ENCODE measurements around the gene C2CD4C. TPM values are rescaled to one million over a fixed set of nuclear protein-coding genes. Genes with fewer than 3 reads are reported as not detected.

C2CD4C gene
- polyA plus RNA-seq, 3 donors, result not detected

- Histone ChIP-seq H3K36me3 (replicated peaks in 1 of 2; ENCODE audit: control insufficient read depth in 1 of 2, insufficient read depth in 2 of 2, low read length in 2 of 2) (no peaks in the 10 kb centered on the region), H3K4me3 (replicated peaks in 1 of 3; ENCODE audit: low read depth in 2 of 3, low read length in 3 of 3) (no peak overlapping the region), H2AFZ (ENCODE audit: insufficient read depth, low read depth, low read length, poor library complexity, severe bottlenecking) (no peak overlapping the region), H4K20me1 (ENCODE audit: insufficient read depth, low read length) (no peaks in the 10 kb centered on the region), H3K4me2 (replicated peaks; ENCODE audit: extremely low read depth, low read length, poor library complexity, severe bottlenecking) (no peak overlapping the region), H3K79me2 (ENCODE audit: insufficient read depth, low read length) (no peaks in the 10 kb centered on the region), H3K9ac (ENCODE audit: insufficient read depth, low read length, poor library complexity, severe bottlenecking) (no peak overlapping the region), H3K4me1 (ENCODE audit: control insufficient read depth in 1 of 2, insufficient read depth in 2 of 2, low read length in 2 of 2) (no peaks in the 10 kb centered on the region), H3K27me3 (ENCODE audit: control insufficient read depth in 2 of 2, insufficient read depth in 2 of 2, low read length in 2 of 2) (no peaks in the 10 kb centered on the region), H3K27ac (ENCODE audit: low read depth in 1 of 2, low read length in 2 of 2) (no peak overlapping the region), H3K9me3 (replicated peaks in 1 of 2; ENCODE audit: control insufficient read depth in 1 of 2, insufficient read depth in 1 of 2, low read length in 2 of 2) (peaks cover 15 to 17% of the 10 kb centered on the region in 2 donors)
- Mint-ChIP-seq H3K9me3 (peaks cover 11 to 52% (median 27%) of the 10 kb centered on the region in 7 donors), H3K4me1 (no peaks in the 10 kb centered on the region), H3K4me3 (no peak overlapping the region), H3K36me3 (no peaks in the 10 kb centered on the region), H3K27me3 (ENCODE audit: low read depth in 3 of 3) (peaks cover 5 to 19% (median 5%) of the 10 kb centered on the region in 3 donors), H3K27ac (no peak overlapping the region)
- DNase-seq, result no peak
- 88% methylated on average over 7 of the region's 9 CpGs for whole genome bisulfite sequencing (ENCODE audit: insufficient coverage)
- TF ChIP-seq, protein P1, sequence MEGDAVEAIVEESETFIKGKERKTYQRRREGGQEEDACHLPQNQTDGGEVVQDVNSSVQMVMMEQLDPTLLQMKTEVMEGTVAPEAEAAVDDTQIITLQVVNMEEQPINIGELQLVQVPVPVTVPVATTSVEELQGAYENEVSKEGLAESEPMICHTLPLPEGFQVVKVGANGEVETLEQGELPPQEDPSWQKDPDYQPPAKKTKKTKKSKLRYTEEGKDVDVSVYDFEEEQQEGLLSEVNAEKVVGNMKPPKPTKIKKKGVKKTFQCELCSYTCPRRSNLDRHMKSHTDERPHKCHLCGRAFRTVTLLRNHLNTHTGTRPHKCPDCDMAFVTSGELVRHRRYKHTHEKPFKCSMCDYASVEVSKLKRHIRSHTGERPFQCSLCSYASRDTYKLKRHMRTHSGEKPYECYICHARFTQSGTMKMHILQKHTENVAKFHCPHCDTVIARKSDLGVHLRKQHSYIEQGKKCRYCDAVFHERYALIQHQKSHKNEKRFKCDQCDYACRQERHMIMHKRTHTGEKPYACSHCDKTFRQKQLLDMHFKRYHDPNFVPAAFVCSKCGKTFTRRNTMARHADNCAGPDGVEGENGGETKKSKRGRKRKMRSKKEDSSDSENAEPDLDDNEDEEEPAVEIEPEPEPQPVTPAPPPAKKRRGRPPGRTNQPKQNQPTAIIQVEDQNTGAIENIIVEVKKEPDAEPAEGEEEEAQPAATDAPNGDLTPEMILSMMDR (IDR thresholded peaks at IDR 0.05), result no peak
- intact Hi-C loops (cut with micrococcal nuclease), result no loop called here
These were observed 9.6 kb downstream of the C2CD4C start for GRCh38 chr19:399370-399769.

DNA sequence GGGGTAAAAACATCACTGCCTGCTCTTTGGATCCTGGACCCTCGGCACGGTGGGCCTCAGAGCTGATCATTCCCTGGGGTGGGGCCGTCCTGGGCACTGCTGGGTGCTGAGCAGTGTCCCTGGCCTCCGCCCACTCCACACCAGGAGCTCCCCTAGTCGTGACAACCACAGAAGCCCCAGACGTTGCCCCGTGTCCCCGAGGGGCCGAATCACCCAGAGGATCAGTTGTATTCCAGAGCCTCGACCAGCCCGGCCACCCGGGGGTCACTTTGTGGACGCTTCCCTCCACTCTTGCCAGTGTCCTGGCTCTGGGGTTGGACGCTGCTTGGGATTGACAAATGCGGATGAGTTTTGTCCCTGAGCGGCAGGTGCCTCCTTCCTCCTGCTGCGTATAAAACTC, 10.2 kb downstream of the C2CD4C start:
- 94% methylated on average over 17 of the region's 17 CpGs for WGBS (ENCODE audit: insufficient coverage)
- Histone ChIP-seq H3K27me3 (ENCODE audit: control insufficient read depth in 2 of 2, insufficient read depth in 2 of 2, low read length in 2 of 2) (no peaks in the 10 kb centered on the region), H3K4me3 (replicated peaks in 1 of 3; ENCODE audit: low read depth in 2 of 3, low read length in 3 of 3) (no peak overlapping the region), H3K4me2 (replicated peaks; ENCODE audit: extremely low read depth, low read length, poor library complexity, severe bottlenecking) (no peak overlapping the region), H3K79me2 (ENCODE audit: insufficient read depth, low read length) (no peaks in the 10 kb centered on the region), H3K36me3 (replicated peaks in 1 of 2; ENCODE audit: control insufficient read depth in 1 of 2, insufficient read depth in 2 of 2, low read length in 2 of 2) (no peaks in the 10 kb centered on the region), H4K20me1 (ENCODE audit: insufficient read depth, low read length) (no peaks in the 10 kb centered on the region), H3K9me3 (replicated peaks in 1 of 2; ENCODE audit: control insufficient read depth in 1 of 2, insufficient read depth in 1 of 2, low read length in 2 of 2) (peaks cover 17 to 21% of the 10 kb centered on the region in 2 donors), H3K27ac (ENCODE audit: low read depth in 1 of 2, low read length in 2 of 2) (no peak overlapping the region), H3K4me1 (ENCODE audit: control insufficient read depth in 1 of 2, insufficient read depth in 2 of 2, low read length in 2 of 2) (no peaks in the 10 kb centered on the region), H2AFZ (ENCODE audit: insufficient read depth, low read depth, low read length, poor library complexity, severe bottlenecking) (no peak overlapping the region), H3K9ac (ENCODE audit: insufficient read depth, low read length, poor library complexity, severe bottlenecking) (no peak overlapping the region)
- TF ChIP-seq, protein P1 (IDR thresholded peaks at IDR 0.05), result no peak
- Mint-ChIP-seq H3K27me3 (ENCODE audit: low read depth in 3 of 3) (peaks cover 5 to 19% (median 5%) of the 10 kb centered on the region in 3 donors), H3K27ac (no peak overlapping the region), H3K9me3 (peaks cover 11 to 56% (median 31%) of the 10 kb centered on the region in 7 donors), H3K4me3 (no peak overlapping the region), H3K36me3 (no peaks in the 10 kb centered on the region), H3K4me1 (no peaks in the 10 kb centered on the region)
- intact Hi-C loops (cut with micrococcal nuclease), result no loop called here
- DNase-seq, result no peak

All from CD14-positive monocyte (primary cell).